Colonic mucosa (tissue), 4 donors: ENCODE measurements around the gene MAGI2. TPM values are rescaled to one million over a fixed set of nuclear protein-coding genes. Genes with fewer than 3 reads are reported as not detected.

Source experiments
- DNase-seq: peaks from one replicate; pipeline ENCODE4 v3.0.0-alpha.2; 2020
- H3K27ac ChIP-seq: fragments of 200-600 bp; one replicate; pipeline ENCODE4 v1.8.0; 2021
- H3K27me3 ChIP-seq: fragments of 200-600 bp; one replicate; pipeline ENCODE4 v1.8.0; 2021
- H3K36me3 ChIP-seq: fragments of 200-600 bp; one replicate; pipeline ENCODE4 v1.8.0; 2021
- H3K4me1 ChIP-seq: fragments of 200-600 bp; one replicate; pipeline ENCODE4 v1.8.0; 2021; ENCODE audit warnings: mild to moderate bottlenecking
- H3K4me3 ChIP-seq: fragments of 200-600 bp; one replicate; pipeline ENCODE4 v1.8.0; 2021
- H3K9ac ChIP-seq, 2 donors: one replicate each; pipeline ENCODE4 v1.7.0; 2013; ENCODE audit warnings: control low read depth in 2 of 2, low read depth in 2 of 2, low read length in 2 of 2
- H3K9me3 ChIP-seq: fragments of 200-600 bp; one replicate; pipeline ENCODE4 v1.8.0; 2021
- CTCF ChIP-seq: fragments of 200-600 bp; IDR thresholded peaks from one replicate; pipeline ENCODE4 v1.8.0; 2022; ENCODE audit warnings: antibody characterized with exemption, mild to moderate bottlenecking
- intact Hi-C: fragments of 100-400 bp; cut with DNase I; formaldehyde crosslinking; loops from one replicate; pipeline ENCODE4 v1.14.1; 2022
- total RNA-seq, 2 donors: library from RNA; stranded (reverse); fragmentation: NEBNext Ultra II Directional in 1 of 2; extraction: Animal tissue kit (Norgen Biotek cat#: 25700) in 1 of 2; gene quantifications; one replicate each; pipeline ENCODE4 v1.2.1, GENCODE V29; 2021
- donor health status: healthy.
- donor health status: DM: no; HTN: no; CAD: no.
- donor health status: DM: no; HTN: no; CAD: no.

Gene MAGI2
- total RNA-seq, 2 donors from 2014 or later = 1.1 to 2.4 TPM

GRCh38 chr7:78139335-78139734 lies 1314.1 kb downstream of the MAGI2 start:
- H3K36me3 ChIP-seq = no peaks in the 10 kb centered on the region
- DNase-seq = no peak
- intact Hi-C loops = no loop called here
- H3K9me3 ChIP-seq = no peaks in the 10 kb centered on the region
- H3K27me3 ChIP-seq = no peaks in the 10 kb centered on the region
- no peak overlapping the region for H3K4me3 ChIP-seq
- H3K4me1 ChIP-seq = no peaks in the 10 kb centered on the region
- H3K27ac ChIP-seq = no peak overlapping the region
- no peak for TF ChIP-seq CTCF
- H3K9ac ChIP-seq = no peak overlapping the region

- no peak for DNase-seq
Observed at GRCh38 chr7:78134774-78135173, 1318.7 kb downstream of the MAGI2 start.

GRCh38 chr7:78134256-78134655 lies 1319.2 kb downstream of the MAGI2 start:
- no peaks in the 10 kb centered on the region for H3K4me1 ChIP-seq
- DNase-seq = no peak
- H3K27ac ChIP-seq = no peak overlapping the region
- no peak overlapping the region for H3K4me3 ChIP-seq
- no peaks in the 10 kb centered on the region for H3K9me3 ChIP-seq
- no peak overlapping the region for H3K9ac ChIP-seq
- no peak for TF ChIP-seq CTCF
- intact Hi-C loops = no loop called here
- H3K27me3 ChIP-seq = no peaks in the 10 kb centered on the region
- no peaks in the 10 kb centered on the region for H3K36me3 ChIP-seq

More at GRCh38 chr7:78134774-78135173, 1318.7 kb downstream of the MAGI2 start:
- Histone ChIP-seq H3K27ac (no peak overlapping the region), H3K9me3 (no peaks in the 10 kb centered on the region), H3K9ac (no peak overlapping the region), H3K4me3 (no peak overlapping the region), H3K4me1 (no peaks in the 10 kb centered on the region), H3K27me3 (no peaks in the 10 kb centered on the region), H3K36me3 (no peaks in the 10 kb centered on the region)
- intact Hi-C loops = no loop called here
- no peak for TF ChIP-seq CTCF

- H3K36me3 ChIP-seq = no peaks in the 10 kb centered on the region
Observed at GRCh38 chr7:78130446-78131215, 1322.8 kb downstream of the MAGI2 start.

GRCh38 chr7:78129865-78130264 lies 1323.6 kb downstream of the MAGI2 start:
- no peak overlapping the region for H3K4me3 ChIP-seq
- DNase-seq = no peak
- intact Hi-C loops = no loop called here
- no peaks in the 10 kb centered on the region for H3K9me3 ChIP-seq
- no peaks in the 10 kb centered on the region for H3K27me3 ChIP-seq
- TF ChIP-seq CTCF = no peak
- H3K27ac ChIP-seq = no peak overlapping the region
- H3K36me3 ChIP-seq = no peaks in the 10 kb centered on the region
- no peaks in the 10 kb centered on the region for H3K4me1 ChIP-seq
- H3K9ac ChIP-seq = no peak overlapping the region

More at GRCh38 chr7:78130446-78131215, 1322.8 kb downstream of the MAGI2 start:
- no peak overlapping the region for H3K9ac ChIP-seq
- H3K4me3 ChIP-seq = no peak overlapping the region
- H3K27ac ChIP-seq = no peak overlapping the region
- H3K9me3 ChIP-seq = no peaks in the 10 kb centered on the region
- intact Hi-C loops = no loop called here
- DNase-seq = no peak
- no peaks in the 10 kb centered on the region for H3K4me1 ChIP-seq
- TF ChIP-seq CTCF = no peak
- no peaks in the 10 kb centered on the region for H3K27me3 ChIP-seq
